Measurements from ENCODE around the gene CDC20B.

CDC20B gene

GRCh38 chr5:55159763-55160492 lies 13.0 kb downstream of the CDC20B start, which contains the start of gene GPX8:
GPX8 (plus strand) TSS chr5:55160171; CDS start chr5:55160193, 22 bp downstream.
- Histone ChIP-seq H3K9me3 (ENCODE audit: low read length) (no peaks in the 10 kb centered on the region), H3K4me1 (ENCODE audit: insufficient read depth, low read length) (peaks cover 4% of the 10 kb centered on the region), H3K9ac (ENCODE audit: low read length) (no peak within 1 kb of the TSS), H3K27ac (ENCODE audit: low read depth, low read length) (peak within 1 kb of the TSS; percentile 21), H3K36me3 (ENCODE audit: insufficient read depth, low read length) (peaks cover 4% of the 10 kb centered on the region), H3K27me3 (ENCODE audit: control insufficient read depth in 1 of 2, insufficient read depth in 2 of 2, low read length in 2 of 2) (no peaks in the 10 kb centered on the region), H3K4me3 (ENCODE audit: low read depth in 1 of 2, low read length in 2 of 2) (peak within 1 kb of the TSS; percentile 29 to 84)

DNA sequence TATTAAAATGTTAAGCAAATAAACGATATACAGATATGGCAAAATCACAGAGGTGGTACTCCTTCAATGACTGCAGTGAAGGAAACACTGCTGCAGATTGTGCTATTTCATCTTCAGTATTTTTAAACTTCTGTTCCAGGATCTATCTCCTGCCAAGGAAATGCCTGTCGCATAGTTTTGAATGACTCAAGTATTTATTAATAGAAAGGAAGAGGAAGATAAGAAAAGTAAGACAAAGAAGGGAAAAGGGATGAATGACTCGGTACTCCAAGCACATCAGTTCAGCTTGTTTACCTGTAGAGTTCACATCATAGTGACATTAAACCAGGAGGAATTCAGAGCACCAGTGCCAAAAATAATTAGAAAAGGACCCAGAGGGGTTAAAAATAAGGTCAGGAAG lies 18.1 kb downstream of the CDC20B start:
- no peak overlapping the region for H3K9ac ChIP-seq (ENCODE audit: low read length)
- H3K4me1 ChIP-seq (ENCODE audit: insufficient read depth, low read length), result peaks cover 4% of the 10 kb centered on the region
- no peak overlapping the region for H3K4me3 ChIP-seq (ENCODE audit: low read depth in 1 of 2, low read length in 2 of 2)
- H3K27ac ChIP-seq (ENCODE audit: low read depth, low read length), result no peak overlapping the region
- H3K36me3 ChIP-seq (ENCODE audit: insufficient read depth, low read length), result no peaks in the 10 kb centered on the region
- no peaks in the 10 kb centered on the region for H3K9me3 ChIP-seq (ENCODE audit: low read length)
- no peaks in the 10 kb centered on the region for H3K27me3 ChIP-seq (ENCODE audit: control insufficient read depth in 1 of 2, insufficient read depth in 2 of 2, low read length in 2 of 2)

DNA sequence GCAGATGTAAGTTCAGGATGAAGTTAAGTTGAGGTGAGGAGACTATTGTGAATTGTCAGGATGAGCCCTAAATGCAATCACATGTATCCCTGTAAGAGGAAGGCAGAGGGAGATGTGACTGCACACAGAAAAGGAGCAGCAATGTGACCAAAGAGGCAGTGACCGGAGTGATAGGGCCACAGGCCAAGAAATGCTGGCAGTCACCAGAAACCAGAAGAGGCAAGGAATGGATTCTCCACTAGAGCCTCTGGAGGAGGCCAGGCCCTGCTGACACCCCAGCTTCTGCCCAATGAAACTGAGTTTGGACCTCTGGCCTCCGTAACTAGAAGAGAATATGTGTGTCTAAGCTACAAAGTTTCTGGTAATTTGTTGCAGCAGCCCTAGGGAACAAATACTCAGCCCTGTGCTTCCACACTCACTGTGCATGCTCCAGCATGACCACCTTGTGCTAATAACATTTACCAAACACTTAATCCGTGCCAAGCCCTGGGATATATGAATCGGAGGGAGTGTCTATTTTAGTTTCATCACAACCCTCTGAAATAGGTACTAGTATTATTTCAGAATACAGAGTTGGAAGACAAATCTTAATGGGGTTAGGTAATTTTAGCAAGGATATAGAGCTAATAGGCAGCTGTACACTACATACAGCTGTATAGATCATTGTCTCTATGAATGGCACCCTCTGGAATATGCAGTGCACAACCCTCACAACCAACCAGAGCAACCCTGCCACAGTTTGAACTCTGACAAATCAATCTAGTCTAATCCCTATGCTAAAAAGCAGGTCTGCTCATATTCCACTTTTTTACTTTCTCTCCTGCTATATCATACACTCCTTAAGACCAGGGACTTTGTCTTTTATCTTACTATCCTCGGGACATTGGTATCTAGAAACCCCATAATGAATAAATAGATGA lies 20.8 kb downstream of the CDC20B start:
- Histone ChIP-seq H3K9ac (ENCODE audit: low read length) (no peak overlapping the region), H3K27me3 (ENCODE audit: control insufficient read depth in 1 of 2, insufficient read depth in 2 of 2, low read length in 2 of 2) (no peaks in the 10 kb centered on the region), H3K4me3 (ENCODE audit: low read depth in 1 of 2, low read length in 2 of 2) (no peak overlapping the region), H3K27ac (ENCODE audit: low read depth, low read length) (no peak overlapping the region), H3K36me3 (ENCODE audit: insufficient read depth, low read length) (no peaks in the 10 kb centered on the region), H3K4me1 (ENCODE audit: insufficient read depth, low read length) (no peaks in the 10 kb centered on the region), H3K9me3 (ENCODE audit: low read length) (no peaks in the 10 kb centered on the region)

DNA sequence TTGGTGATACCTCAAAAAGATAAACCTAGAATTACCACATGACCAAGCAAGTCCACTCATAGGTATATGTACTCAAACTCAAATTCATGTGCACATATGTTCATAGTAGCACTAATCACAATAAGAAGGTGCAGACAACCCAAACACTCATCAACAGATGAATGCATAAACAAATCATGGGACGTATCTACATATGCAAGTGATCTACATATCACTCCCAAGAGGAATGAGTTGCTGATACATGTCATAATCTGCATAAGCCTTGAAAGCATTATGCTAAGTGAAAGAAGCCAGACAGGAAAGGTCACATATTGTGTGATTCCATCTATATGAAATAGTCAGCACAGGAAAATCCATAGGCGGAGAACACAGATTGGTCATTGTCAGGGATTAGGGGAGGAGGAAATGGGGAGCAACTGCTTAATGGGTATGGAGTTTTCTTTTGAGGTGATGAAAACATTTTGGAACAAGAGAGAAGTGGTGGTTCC lies 23.6 kb downstream of the CDC20B start:
- Histone ChIP-seq H3K27me3 (ENCODE audit: control insufficient read depth in 1 of 2, insufficient read depth in 2 of 2, low read length in 2 of 2) (no peaks in the 10 kb centered on the region), H3K36me3 (ENCODE audit: insufficient read depth, low read length) (no peaks in the 10 kb centered on the region), H3K4me3 (ENCODE audit: low read depth in 1 of 2, low read length in 2 of 2) (no peak overlapping the region), H3K9me3 (ENCODE audit: low read length) (no peaks in the 10 kb centered on the region), H3K9ac (ENCODE audit: low read length) (no peak overlapping the region), H3K27ac (ENCODE audit: low read depth, low read length) (no peak overlapping the region), H3K4me1 (ENCODE audit: insufficient read depth, low read length) (no peaks in the 10 kb centered on the region)

- Histone ChIP-seq H3K9ac (ENCODE audit: low read length) (no peak overlapping the region), H3K4me3 (ENCODE audit: low read depth in 1 of 2, low read length in 2 of 2) (no peak overlapping the region), H3K27me3 (ENCODE audit: control insufficient read depth in 1 of 2, insufficient read depth in 2 of 2, low read length in 2 of 2) (no peaks in the 10 kb centered on the region)
Observed at GRCh38 chr5:55146543-55147151, 26.3 kb downstream of the CDC20B start.

DNA sequence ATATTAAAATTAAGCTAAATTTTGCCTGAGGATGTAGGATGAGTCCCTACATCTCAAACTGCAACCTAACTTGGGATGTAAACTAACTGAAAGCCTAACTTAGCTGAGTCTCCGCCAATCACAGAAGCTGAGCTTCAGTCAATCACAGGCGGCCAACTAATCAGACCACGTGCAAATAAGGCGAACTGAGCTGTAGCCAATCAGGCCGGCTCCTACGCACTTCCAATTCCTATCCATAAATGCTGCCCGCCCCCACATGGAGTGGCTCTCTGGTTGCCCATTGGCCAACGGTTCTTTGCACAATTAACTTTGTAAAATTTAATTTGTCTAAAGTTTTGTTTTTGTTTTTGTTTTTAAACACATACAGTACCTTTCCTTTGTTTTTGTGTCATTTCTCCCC lies 26.9 kb downstream of the CDC20B start:
- H3K36me3 ChIP-seq (ENCODE audit: insufficient read depth, low read length), result no peaks in the 10 kb centered on the region
- H3K4me3 ChIP-seq (ENCODE audit: low read depth in 1 of 2, low read length in 2 of 2), result no peak overlapping the region
- H3K27me3 ChIP-seq (ENCODE audit: control insufficient read depth in 1 of 2, insufficient read depth in 2 of 2, low read length in 2 of 2), result no peaks in the 10 kb centered on the region
- no peaks in the 10 kb centered on the region for H3K9me3 ChIP-seq (ENCODE audit: low read length)
- H3K4me1 ChIP-seq (ENCODE audit: insufficient read depth, low read length), result no peaks in the 10 kb centered on the region
- no peak overlapping the region for H3K27ac ChIP-seq (ENCODE audit: low read depth, low read length)
- no peak overlapping the region for H3K9ac ChIP-seq (ENCODE audit: low read length)

More at GRCh38 chr5:55146543-55147151, 26.3 kb downstream of the CDC20B start:
- Histone ChIP-seq H3K9me3 (ENCODE audit: low read length) (no peaks in the 10 kb centered on the region), H3K4me1 (ENCODE audit: insufficient read depth, low read length) (no peaks in the 10 kb centered on the region), H3K27ac (ENCODE audit: low read depth, low read length) (no peak overlapping the region), H3K36me3 (ENCODE audit: insufficient read depth, low read length) (no peaks in the 10 kb centered on the region)

- no peaks in the 10 kb centered on the region for H3K9me3 ChIP-seq (ENCODE audit: low read length)
- no peak overlapping the region for H3K4me3 ChIP-seq (ENCODE audit: low read depth in 1 of 2, low read length in 2 of 2)
- H3K27ac ChIP-seq (ENCODE audit: low read depth, low read length), result no peak overlapping the region
Observed at GRCh38 chr5:55143624-55144023, 29.4 kb downstream of the CDC20B start.

DNA sequence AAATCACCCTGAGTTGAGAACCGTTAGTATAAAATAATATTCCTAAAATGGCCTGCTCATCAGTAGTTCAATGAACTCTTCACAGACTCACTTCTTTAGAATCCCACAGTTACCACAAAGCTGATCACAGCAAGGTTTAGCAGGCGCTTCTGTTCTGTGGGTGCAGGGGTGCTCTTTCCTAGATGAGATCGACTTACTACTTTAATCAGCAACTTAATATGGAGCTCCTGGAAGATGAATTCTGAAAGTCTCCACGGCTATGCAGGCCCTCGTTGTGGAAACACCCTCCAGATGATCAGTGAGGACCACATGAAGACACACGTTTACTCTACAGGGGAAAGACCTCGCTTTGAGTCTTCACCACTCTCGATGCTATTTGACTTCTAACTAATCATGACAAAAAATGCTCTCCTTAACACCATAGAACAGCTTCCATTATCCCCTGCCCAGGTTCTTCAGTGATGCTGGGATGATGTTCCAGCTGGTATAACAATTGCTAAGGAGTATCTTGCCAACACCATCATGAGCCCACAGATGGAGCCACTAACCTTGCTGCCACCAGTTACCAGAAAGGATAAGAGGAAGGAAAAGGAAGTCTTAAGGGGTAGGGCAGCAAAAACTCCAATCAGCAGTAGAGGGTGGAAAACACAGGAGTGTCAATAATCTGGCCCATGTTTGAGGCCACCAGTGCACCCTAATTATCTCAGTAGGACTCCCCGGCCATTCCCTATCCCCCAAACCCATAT lies 30.9 kb downstream of the CDC20B start:
- Histone ChIP-seq H3K27me3 (ENCODE audit: control insufficient read depth in 1 of 2, insufficient read depth in 2 of 2, low read length in 2 of 2) (no peaks in the 10 kb centered on the region), H3K9me3 (ENCODE audit: low read length) (no peaks in the 10 kb centered on the region), H3K9ac (ENCODE audit: low read length) (no peak overlapping the region), H3K4me3 (ENCODE audit: low read depth in 1 of 2, low read length in 2 of 2) (no peak overlapping the region), H3K36me3 (ENCODE audit: insufficient read depth, low read length) (no peaks in the 10 kb centered on the region), H3K4me1 (ENCODE audit: insufficient read depth, low read length) (no peaks in the 10 kb centered on the region), H3K27ac (ENCODE audit: low read depth, low read length) (no peak overlapping the region)

More at GRCh38 chr5:55143624-55144023, 29.4 kb downstream of the CDC20B start:
- Histone ChIP-seq H3K36me3 (ENCODE audit: insufficient read depth, low read length) (no peaks in the 10 kb centered on the region), H3K27me3 (ENCODE audit: control insufficient read depth in 1 of 2, insufficient read depth in 2 of 2, low read length in 2 of 2) (no peaks in the 10 kb centered on the region), H3K4me1 (ENCODE audit: insufficient read depth, low read length) (no peaks in the 10 kb centered on the region), H3K9ac (ENCODE audit: low read length) (no peak overlapping the region)

DNA sequence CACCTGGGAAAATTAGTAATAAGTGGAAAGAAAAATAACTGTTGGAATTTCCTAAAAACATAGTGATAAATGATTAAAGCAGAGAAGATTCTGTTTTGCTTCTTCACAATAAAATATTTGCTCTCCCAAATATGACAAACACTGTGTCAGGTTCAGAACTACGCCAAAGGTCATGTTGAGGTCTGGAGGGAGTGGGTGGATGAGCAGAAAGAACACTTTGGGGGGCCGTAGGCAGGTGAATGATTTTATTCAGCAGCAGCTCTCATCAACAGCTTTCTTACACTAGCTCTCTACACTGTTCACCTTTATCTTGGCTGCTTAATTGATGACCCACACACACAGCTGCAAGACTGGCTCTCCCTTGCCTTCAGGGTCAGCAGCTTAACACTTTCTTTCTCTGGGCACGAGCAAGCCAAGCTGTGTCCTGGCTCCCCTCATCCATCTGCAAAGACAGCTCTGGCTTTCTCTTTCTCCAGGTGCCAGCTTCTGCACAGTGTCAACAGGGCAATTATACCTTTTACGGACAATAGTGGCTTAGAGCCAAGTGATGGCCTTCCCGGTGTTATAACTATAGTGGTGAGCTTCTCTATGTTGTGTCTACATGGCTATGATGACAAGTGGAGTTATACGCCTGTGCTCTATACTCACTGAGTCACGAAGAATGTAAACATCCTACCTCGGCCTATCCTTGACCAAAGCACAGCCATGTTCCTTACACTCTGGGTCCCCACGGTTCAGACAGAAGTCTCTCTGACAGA lies 31.9 kb downstream of the CDC20B start:
- Histone ChIP-seq H3K4me1 (ENCODE audit: insufficient read depth, low read length) (no peaks in the 10 kb centered on the region), H3K27me3 (ENCODE audit: control insufficient read depth in 1 of 2, insufficient read depth in 2 of 2, low read length in 2 of 2) (no peaks in the 10 kb centered on the region), H3K4me3 (ENCODE audit: low read depth in 1 of 2, low read length in 2 of 2) (no peak overlapping the region), H3K9me3 (ENCODE audit: low read length) (no peaks in the 10 kb centered on the region), H3K9ac (ENCODE audit: low read length) (no peak overlapping the region), H3K36me3 (ENCODE audit: insufficient read depth, low read length) (no peaks in the 10 kb centered on the region), H3K27ac (ENCODE audit: low read depth, low read length) (no peak overlapping the region)

DNA sequence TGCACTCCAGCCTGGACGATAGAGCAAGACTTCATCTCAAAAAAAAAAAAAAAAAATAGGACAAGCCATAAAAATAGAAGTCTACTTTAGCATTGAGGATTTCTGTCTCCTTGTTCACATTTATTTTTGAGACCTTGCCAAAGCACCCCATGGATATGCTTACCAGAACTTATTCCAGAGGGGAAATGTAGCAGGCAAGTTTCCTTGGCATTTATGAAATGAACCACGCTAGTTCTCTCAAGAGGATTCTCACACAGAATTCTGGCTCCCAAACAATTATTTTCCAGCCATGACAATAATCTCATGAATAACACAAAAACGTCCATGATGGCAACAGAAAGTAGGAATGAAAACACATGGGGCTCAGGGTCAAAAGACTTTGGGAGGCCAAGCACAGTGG lies 36.5 kb downstream of the CDC20B start:
- no peaks in the 10 kb centered on the region for H3K36me3 ChIP-seq (ENCODE audit: insufficient read depth, low read length)
- no peaks in the 10 kb centered on the region for H3K4me1 ChIP-seq (ENCODE audit: insufficient read depth, low read length)
- no peak overlapping the region for H3K27ac ChIP-seq (ENCODE audit: low read depth, low read length)
- H3K9me3 ChIP-seq (ENCODE audit: low read length), result no peaks in the 10 kb centered on the region
- no peak overlapping the region for H3K4me3 ChIP-seq (ENCODE audit: low read depth in 1 of 2, low read length in 2 of 2)
- H3K9ac ChIP-seq (ENCODE audit: low read length), result no peak overlapping the region
- H3K27me3 ChIP-seq (ENCODE audit: control insufficient read depth in 1 of 2, insufficient read depth in 2 of 2, low read length in 2 of 2), result no peaks in the 10 kb centered on the region
